ENCODE data around the gene LMCD1. TPM values are rescaled to one million over a fixed set of nuclear protein-coding genes. Genes with fewer than 3 reads are reported as not detected.

Gene LMCD1
- total and polyA plus RNA-seq, 9 donors: 42.1 to 146 (median 127) TPM

- no peak for TF ChIP-seq CTCF (IDR thresholded peaks at IDR 0.05)
- TF ChIP-seq POLR2A (IDR thresholded peaks at IDR 0.05): no peak
- TF ChIP-seq EP300 (IDR thresholded peaks at IDR 0.05): no peak
- no peak for DNase-seq
- no peaks in the 10 kb centered on the region for H3K27me3 ChIP-seq
- intact Hi-C loops (cut with DNase I): no loop called here
- no peak overlapping the region for H3K27ac ChIP-seq
- no peaks in the 10 kb centered on the region for H3K36me3 ChIP-seq
- H3K4me1 ChIP-seq (ENCODE audit: insufficient read depth): no peaks in the 10 kb centered on the region
- H3K4me3 ChIP-seq: no peak overlapping the region
- 78 to 96% (median 96%) methylated on average over 2 of the region's 2 CpGs for WGBS, 3 donors
- no peaks in the 10 kb centered on the region for H3K9me3 ChIP-seq
These were observed 12.3 kb upstream of the LMCD1 start for GRCh38 chr3:8489278-8489792.

- intact Hi-C loops (cut with DNase I): no loop called here
- Histone ChIP-seq H3K36me3 (no peaks in the 10 kb centered on the region), H3K9me3 (no peaks in the 10 kb centered on the region), H3K4me3 (no peak overlapping the region), H3K4me1 (ENCODE audit: insufficient read depth) (no peaks in the 10 kb centered on the region), H3K27me3 (no peaks in the 10 kb centered on the region), H3K27ac (no peak overlapping the region)
- DNase-seq: no peak
- 42 to 69% (median 62%) methylated on average over 4 of the region's 4 CpGs for WGBS, 3 donors
- no peak for TF ChIP-seq CTCF (IDR thresholded peaks at IDR 0.05)
- no peak for TF ChIP-seq POLR2A (IDR thresholded peaks at IDR 0.05)
- no peak for TF ChIP-seq EP300 (IDR thresholded peaks at IDR 0.05)
These were observed 11.5 kb upstream of the LMCD1 start for GRCh38 chr3:8490079-8490552.

- TF ChIP-seq POLR2A (IDR thresholded peaks at IDR 0.05) (no peak), EP300 (IDR thresholded peaks at IDR 0.05) (no peak), CTCF (IDR thresholded peaks at IDR 0.05) (no peak)
- 55 to 57% (median 57%) methylated on average over 9 of the region's 9 CpGs for WGBS, 3 donors
- H3K27ac ChIP-seq: no peak overlapping the region
- no peaks in the 10 kb centered on the region for H3K9me3 ChIP-seq
- H3K4me3 ChIP-seq: no peak overlapping the region
- intact Hi-C loops (cut with DNase I): no loop called here
- no peaks in the 10 kb centered on the region for H3K27me3 ChIP-seq
- no peak for DNase-seq
- no peaks in the 10 kb centered on the region for H3K4me1 ChIP-seq (ENCODE audit: insufficient read depth)
- H3K36me3 ChIP-seq: no peaks in the 10 kb centered on the region
These were observed 10.1 kb upstream of the LMCD1 start for GRCh38 chr3:8491271-8492144.

- no peaks in the 10 kb centered on the region for H3K36me3 ChIP-seq
- H3K27me3 ChIP-seq: no peaks in the 10 kb centered on the region
- no peak overlapping the region for H3K4me3 ChIP-seq
- no peak overlapping the region for H3K27ac ChIP-seq
- H3K4me1 ChIP-seq (ENCODE audit: insufficient read depth): no peaks in the 10 kb centered on the region
- intact Hi-C loops (cut with DNase I): no loop called here
- H3K9me3 ChIP-seq: no peaks in the 10 kb centered on the region
- no peak for DNase-seq
- TF ChIP-seq CTCF (IDR thresholded peaks at IDR 0.05): no peak
- TF ChIP-seq POLR2A (IDR thresholded peaks at IDR 0.05): no peak
- no peak for TF ChIP-seq EP300 (IDR thresholded peaks at IDR 0.05)
- 92 to 95% (median 95%) methylated on average over 7 of the region's 7 CpGs for WGBS, 3 donors
These were observed 8.7 kb upstream of the LMCD1 start for GRCh38 chr3:8492744-8493511.
